IPS-20b (cell line): ENCODE results near the gene LKAAEAR1.
"Not testable (repeated sequence)": the region's sequence is repeated elsewhere in the genome, so short reads cannot be mapped to it uniquely, and the experiment has no call there.

Experiments
- H3K27ac ChIP-seq: one replicate; pipeline ENCODE4 v1.5.1; 2013; ENCODE audit warnings: low read length
- H3K27me3 ChIP-seq: 2 replicates; pipeline ENCODE4 v1.6.1; 2013; ENCODE audit warnings: mild to moderate bottlenecking, low read length, inconsistent platforms; ENCODE audit not compliant: insufficient read depth
- H3K36me3 ChIP-seq: 2 replicates; pipeline ENCODE4 v1.6.1; 2013; ENCODE audit warnings: low read depth, mild to moderate bottlenecking, inconsistent platforms, low read length, moderate library complexity; ENCODE audit not compliant: insufficient read depth
- H3K4me1 ChIP-seq: 2 replicates; pipeline ENCODE4 v1.6.1; 2013; ENCODE audit warnings: mild to moderate bottlenecking, control low read depth, inconsistent platforms, low read length, moderate library complexity; ENCODE audit not compliant: insufficient read depth
- H3K4me3 ChIP-seq: 2 replicates; pipeline ENCODE4 v1.5.1; 2013; ENCODE audit warnings: mild to moderate bottlenecking, low read length, inconsistent platforms
- H3K9ac ChIP-seq: 2 replicates; pipeline ENCODE4 v1.6.1; 2013; ENCODE audit warnings: low read depth, mild to moderate bottlenecking, inconsistent platforms, low read length, moderate library complexity
- H3K9me3 ChIP-seq: 2 replicates; pipeline ENCODE4 v1.6.1; 2013; ENCODE audit warnings: mild to moderate bottlenecking, low read depth, low read length, inconsistent platforms; ENCODE audit not compliant: insufficient read depth

LKAAEAR1 gene

DNA sequence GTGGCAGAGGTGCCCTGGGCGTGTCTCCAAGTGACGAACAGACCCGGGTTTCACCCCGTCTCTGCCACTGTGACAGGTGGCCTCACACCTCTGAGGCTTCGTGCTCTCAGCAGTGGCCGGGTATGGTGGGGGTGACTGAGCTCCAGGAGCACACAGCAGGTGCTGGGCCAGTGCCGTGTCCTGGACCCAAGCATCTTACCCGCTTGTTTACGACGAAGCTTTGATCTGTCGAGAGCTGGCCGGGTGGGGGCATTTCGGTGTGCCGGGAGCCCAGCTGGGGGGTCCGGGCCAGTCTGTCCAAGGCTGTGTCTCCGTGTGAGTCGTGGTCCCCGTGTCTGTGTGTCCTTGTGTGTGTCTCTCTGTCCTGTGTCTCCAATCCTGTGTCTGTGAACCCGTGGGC is 7.1 kb upstream of the LKAAEAR1 start:
- Histone ChIP-seq H3K9me3 (no peaks in the 10 kb centered on the region), H3K27me3 (peaks cover 23% of the 10 kb centered on the region), H3K9ac (no peak overlapping the region), H3K27ac (no peak overlapping the region), H3K4me3 (no peak overlapping the region), H3K36me3 (no peaks in the 10 kb centered on the region), H3K4me1 (peaks cover 4% of the 10 kb centered on the region; the same call in 1 of the 2 replicates)

DNA sequence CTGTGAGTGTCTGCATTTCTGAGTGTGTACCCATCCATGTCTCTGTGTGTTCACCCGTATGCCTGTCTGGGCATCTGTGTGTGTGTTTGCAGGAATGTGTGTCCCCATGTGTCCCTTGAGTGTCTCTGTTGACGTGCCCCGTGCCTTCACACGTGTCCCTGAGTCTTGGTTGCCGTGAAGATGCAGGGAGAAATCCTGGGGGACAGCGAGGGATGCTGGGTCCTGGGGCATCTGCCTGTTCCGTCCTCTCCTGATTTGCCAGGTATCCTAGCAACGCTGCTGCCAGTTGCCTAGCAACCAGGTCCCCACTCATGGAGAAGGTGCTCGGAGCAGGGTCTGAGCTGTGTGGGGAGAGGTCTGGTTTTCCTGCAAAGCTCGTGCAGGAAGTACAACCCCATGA is 6.0 kb upstream of the LKAAEAR1 start:
- no peak overlapping the region for H3K4me3 ChIP-seq
- H3K27me3 ChIP-seq, result peaks cover 35% of the 10 kb centered on the region
- H3K27ac ChIP-seq, result no peak overlapping the region
- H3K4me1 ChIP-seq, result peaks cover 4% of the 10 kb centered on the region; the same call in 1 of the 2 replicates
- no peaks in the 10 kb centered on the region for H3K36me3 ChIP-seq
- no peak overlapping the region for H3K9ac ChIP-seq
- H3K9me3 ChIP-seq, result no peaks in the 10 kb centered on the region

DNA sequence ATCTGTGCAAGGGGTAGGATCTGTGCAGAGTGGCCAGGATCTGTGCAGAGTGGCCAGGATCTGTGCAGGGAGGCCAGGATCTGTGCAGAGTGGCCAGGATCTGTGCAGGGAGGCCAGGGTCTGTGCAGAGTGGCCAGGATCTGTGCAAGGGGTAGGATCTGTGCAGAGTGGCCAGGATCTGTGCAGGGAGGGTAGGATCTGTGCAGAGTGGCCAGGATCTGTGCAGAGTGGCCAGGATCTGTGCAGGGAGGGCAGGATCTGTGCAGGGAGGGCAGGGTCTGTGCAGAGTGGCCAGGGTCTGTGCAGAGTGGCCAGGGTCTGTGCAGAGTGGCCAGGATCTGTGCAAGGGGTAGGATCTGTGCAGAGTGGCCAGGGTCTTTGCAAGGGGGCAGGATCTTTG is 4.4 kb upstream of the LKAAEAR1 start:
- not testable (repeated sequence) for H3K9me3 ChIP-seq, H3K4me1 ChIP-seq, H3K4me3 ChIP-seq, H3K36me3 ChIP-seq, H3K9ac ChIP-seq, H3K27ac ChIP-seq
- H3K27me3 ChIP-seq, result peaks cover 50% of the 10 kb centered on the region

DNA sequence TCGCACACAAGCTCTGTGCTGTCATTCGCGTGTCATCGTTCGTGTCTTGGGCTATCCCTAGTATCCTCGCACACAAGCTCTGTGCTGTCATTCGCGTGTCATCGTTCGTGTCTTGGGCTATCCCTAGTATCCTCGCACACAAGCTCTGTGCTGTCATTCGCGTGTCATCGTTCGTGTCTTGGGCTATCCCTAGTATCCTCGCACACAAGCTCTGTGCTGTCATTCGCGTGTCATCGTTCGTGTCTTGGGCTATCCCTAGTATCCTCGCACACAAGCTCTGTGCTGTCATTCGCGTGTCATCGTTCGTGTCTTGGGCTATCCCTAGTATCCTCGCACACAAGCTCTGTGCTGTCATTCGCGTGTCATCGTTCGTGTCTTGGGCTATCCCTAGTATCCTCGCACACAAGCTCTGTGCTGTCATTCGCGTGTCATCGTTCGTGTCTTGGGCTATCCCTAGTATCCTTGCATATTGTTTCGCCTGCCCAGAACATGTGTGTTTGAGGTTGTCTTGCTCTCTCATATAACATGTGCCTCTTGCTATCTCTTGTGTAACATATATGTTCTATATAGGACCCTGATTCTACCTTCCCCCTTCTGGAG is 3.1 kb upstream of the LKAAEAR1 start:
- H3K4me3 ChIP-seq, H3K36me3 ChIP-seq, H3K9me3 ChIP-seq, H3K9ac ChIP-seq, H3K27ac ChIP-seq: not testable (repeated sequence)
- peaks cover 54% of the 10 kb centered on the region for H3K27me3 ChIP-seq
- H3K4me1 ChIP-seq, result peaks cover 15% of the 10 kb centered on the region

DNA sequence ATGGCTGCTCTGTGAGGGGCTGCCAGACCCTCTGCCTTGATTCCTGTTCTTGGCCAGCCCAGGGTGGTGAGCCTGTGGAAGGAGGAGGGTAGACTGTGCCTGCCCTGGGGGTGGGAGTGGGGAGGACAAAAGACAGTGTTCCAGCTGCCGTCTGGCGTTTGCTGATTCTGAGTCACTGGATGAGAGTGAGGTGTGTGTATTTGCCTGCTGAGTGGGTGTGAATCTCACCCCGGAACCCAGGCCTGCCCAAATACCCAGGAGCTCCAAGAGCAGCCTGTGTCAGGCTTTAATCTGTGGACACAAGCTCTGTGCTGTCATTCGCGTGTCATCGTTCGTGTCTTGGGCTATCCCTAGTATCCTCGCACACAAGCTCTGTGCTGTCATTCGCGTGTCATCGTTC is 2.6 kb upstream of the LKAAEAR1 start:
- Histone ChIP-seq H3K9ac (no peak overlapping the region), H3K27ac (no peak overlapping the region), H3K36me3 (no peaks in the 10 kb centered on the region), H3K27me3 (peaks cover 57% of the 10 kb centered on the region), H3K4me3 (no peak overlapping the region), H3K4me1 (peaks cover 11% of the 10 kb centered on the region), H3K9me3 (no peaks in the 10 kb centered on the region)

DNA sequence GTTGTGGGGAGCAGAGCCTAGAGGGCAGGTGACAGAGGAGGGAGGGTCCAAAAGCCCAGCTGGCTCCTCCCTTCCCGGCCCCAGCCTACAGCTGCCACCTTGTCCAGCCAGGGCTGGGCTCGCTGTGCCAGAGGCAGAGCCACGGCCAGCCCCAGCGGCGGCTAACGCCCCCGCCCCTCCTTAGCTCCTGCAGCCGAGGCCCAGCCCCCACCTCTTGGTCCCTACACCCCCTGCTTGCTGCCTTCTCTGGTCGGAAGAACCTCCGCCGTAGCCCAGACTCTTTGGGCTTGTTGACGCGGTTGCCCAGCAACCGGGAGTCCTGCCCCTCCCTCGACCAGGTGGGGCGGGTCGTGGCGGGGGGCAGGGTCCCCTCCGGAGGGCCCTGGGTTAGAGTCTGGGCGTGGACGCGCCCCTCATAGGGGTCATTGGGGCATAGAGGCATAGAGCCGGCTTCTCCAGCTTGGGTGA is 521 bp upstream of the LKAAEAR1 start:
- peak overlapping the region; percentile 58; the same call in 1 of the 2 replicates for H3K4me3 ChIP-seq
- no peak overlapping the region for H3K27ac ChIP-seq
- peaks cover 73% of the 10 kb centered on the region for H3K27me3 ChIP-seq

DNA sequence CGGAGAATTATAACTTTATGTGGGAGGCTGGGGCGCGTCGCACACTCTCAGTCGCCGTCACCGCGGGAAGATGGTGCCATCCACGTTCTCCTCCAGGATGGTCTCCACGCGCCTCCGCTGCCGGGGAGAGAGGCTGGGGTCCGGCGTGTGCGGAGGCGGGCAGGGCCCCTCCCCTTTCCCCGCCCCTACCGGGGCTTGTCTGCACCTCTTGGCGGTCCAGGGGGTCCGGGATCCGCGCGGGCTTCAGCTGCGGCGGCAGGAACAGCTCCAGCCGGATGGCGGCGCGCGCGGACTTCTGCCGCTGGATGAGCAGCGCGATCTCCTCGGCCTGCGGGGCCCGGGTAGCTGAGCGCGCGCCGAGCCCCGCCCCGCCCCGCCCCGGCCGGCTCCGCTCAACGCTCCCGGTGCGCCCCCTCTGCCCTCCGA is 807 bp downstream of the LKAAEAR1 start:
- no peak overlapping the region for H3K27ac ChIP-seq
- no peak overlapping the region for H3K9ac ChIP-seq
- H3K9me3 ChIP-seq, result no peaks in the 10 kb centered on the region
- H3K36me3 ChIP-seq, result no peaks in the 10 kb centered on the region
- H3K4me3 ChIP-seq, result peak overlapping the region; percentile 58
- H3K27me3 ChIP-seq, result peaks cover 68% of the 10 kb centered on the region
- peaks cover 11% of the 10 kb centered on the region for H3K4me1 ChIP-seq

More for the DNA sequence above, 521 bp upstream of the LKAAEAR1 start:
- Histone ChIP-seq H3K36me3 (no peaks in the 10 kb centered on the region), H3K4me1 (peaks cover 11% of the 10 kb centered on the region), H3K9me3 (no peaks in the 10 kb centered on the region), H3K9ac (no peak overlapping the region)

DNA sequence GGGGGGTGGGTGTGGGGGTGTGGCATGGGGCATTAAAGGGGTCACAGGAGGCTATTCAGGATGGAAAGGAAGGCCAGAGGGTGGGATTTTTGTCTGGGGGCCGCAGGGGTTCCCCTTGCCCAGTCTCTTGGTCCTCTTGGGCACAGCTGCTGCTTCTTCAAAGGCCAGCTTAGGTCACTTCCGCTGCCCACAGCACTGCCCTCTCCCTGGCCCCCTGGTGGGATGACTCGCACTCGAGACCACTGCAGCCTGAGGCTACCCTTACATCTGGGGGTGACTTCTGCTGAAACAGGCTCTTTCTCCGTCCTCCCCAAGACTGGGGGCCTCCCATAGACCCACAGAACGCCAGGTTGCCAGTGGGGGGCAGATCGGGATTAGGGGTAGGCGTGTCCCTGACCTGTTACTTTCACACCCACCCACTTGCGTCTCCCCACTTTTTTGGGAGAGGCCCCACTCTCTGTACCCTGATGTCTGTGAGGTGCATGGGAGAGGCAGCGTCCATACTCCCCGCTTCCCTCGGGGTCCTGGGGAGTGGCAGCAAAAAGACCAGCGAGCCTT is 1.3 kb downstream of the LKAAEAR1 start:
- Histone ChIP-seq H3K27me3 (peaks cover 68% of the 10 kb centered on the region), H3K4me3 (peak overlapping the region; percentile 57), H3K9me3 (no peaks in the 10 kb centered on the region), H3K27ac (no peak overlapping the region), H3K4me1 (peaks cover 11% of the 10 kb centered on the region), H3K9ac (no peak overlapping the region), H3K36me3 (no peaks in the 10 kb centered on the region)

DNA sequence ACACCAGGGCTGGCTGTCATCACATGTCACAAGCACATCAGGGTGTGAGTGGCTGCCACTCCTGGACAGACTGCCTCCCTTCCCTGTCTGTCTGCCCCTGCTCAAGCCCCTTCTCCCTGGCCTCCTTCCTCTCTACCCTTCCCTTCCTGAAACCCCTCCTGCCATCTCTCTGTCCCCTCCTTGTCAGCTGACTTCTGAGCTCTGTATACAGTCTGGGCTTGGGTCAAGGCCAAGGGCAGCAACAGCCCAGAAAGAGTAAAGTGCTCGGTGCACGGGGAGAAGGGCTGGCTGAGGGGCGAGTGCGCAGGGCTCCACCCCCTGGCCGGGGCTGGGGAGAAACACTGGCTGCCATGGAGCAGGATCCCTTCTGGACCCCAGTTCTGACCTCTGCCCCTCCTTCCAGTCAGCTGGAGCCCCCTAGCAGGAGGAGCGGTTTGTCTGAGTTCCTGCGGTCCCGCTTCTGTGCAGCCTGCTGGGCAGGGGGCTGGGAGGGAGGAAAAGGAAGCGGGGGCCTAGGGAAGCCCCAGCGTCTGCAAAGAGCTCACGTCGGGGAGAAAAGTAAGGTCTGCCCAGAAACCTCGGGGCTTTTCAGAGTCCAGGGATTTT is 2.0 kb downstream of the LKAAEAR1 start:
- H3K27me3 ChIP-seq, result peaks cover 68% of the 10 kb centered on the region
- H3K36me3 ChIP-seq, result no peaks in the 10 kb centered on the region
- no peak overlapping the region for H3K27ac ChIP-seq
- peaks cover 11% of the 10 kb centered on the region for H3K4me1 ChIP-seq
- no peak overlapping the region for H3K9ac ChIP-seq
- H3K9me3 ChIP-seq, result no peaks in the 10 kb centered on the region
- H3K4me3 ChIP-seq, result no peak overlapping the region

DNA sequence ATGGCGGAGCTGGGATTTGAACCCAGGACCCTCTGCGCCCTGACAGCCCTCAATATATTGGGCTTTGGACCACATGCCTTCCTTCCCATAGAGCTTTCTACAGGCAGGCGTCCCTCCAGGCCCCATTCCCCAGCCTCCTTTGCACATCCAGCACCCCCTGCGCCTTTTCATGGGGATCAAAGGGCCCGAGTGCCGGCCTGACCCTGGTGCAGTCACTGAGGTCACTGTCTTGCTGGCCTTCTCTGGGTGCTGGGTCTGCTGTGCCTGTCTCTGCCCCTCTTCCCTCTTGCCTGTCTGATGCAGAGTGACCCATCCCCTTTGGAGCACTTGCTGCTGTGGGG is 2.6 kb downstream of the LKAAEAR1 start:
- H3K27me3 ChIP-seq, result peaks cover 65% of the 10 kb centered on the region
- no peak overlapping the region for H3K4me3 ChIP-seq
- no peak overlapping the region for H3K9ac ChIP-seq
- H3K9me3 ChIP-seq, result no peaks in the 10 kb centered on the region
- no peak overlapping the region for H3K27ac ChIP-seq
- H3K36me3 ChIP-seq, result no peaks in the 10 kb centered on the region
- H3K4me1 ChIP-seq, result peaks cover 11% of the 10 kb centered on the region

DNA sequence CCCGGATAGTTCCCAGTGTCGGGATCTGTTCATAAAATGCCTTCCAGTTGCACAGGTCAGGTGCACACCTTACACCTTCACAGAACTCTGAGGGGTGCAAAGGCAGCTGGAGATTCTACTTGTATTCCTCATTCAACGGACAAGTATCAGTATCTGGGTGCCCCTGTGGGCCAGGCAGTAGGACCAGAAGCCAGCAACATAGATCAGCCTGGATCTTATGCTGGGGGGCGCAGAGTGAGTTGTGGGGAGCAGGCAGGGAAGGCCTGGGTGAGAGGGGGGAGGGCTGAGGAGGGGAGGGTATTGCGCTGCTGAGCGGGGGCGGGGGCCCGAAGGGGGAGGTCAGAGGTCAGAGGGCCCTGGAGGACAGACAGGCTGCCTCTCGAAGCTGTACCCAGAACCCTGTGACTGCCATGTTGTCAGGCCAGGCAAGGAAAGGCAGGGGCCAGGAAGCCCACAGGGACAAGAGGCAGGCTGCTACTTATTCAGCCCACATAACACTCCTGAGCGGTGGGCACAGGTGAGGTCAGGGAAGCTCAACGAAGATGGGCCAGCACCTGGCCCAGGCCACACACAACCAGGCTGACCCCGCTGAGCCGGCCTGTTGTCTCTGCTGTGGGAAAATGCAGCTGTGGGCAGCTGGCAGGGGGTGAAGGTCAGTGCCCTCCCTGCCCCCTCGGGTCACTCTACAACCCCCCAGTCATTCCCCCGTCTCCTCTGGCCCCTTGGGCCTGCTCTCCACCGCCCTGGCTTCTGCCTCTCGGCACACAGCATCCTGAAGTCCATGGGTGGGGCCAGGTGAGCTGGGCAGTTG is 3.2 kb downstream of the LKAAEAR1 start:
- Histone ChIP-seq H3K27ac (no peak overlapping the region), H3K9ac (no peak overlapping the region), H3K36me3 (no peaks in the 10 kb centered on the region), H3K27me3 (peaks cover 59% of the 10 kb centered on the region), H3K4me1 (peaks cover 11% of the 10 kb centered on the region), H3K9me3 (no peaks in the 10 kb centered on the region), H3K4me3 (peak overlapping the region; percentile 68; the same call in 1 of the 2 replicates)
